H1 (cell line): Measurements from ENCODE around the gene AMN. TPM values are rescaled to one million over a fixed set of nuclear protein-coding genes. Genes with fewer than 3 reads are reported as not detected.
A peak's percentile ranks its signal among the peaks of the same experiment; 100 is the strongest.

Experiments
- CTCF ChIA-PET: fragments of 300-600 bp; sonication (Branson Sonifier 250); formaldehyde crosslinking; loops from one replicate; lab custom pipeline; 2021; ENCODE audit not compliant: partially characterized antibody; lab: Charles Lee
- POLR2A ChIA-PET: fragments of 300-600 bp; sonication (Branson Sonifier 250); formaldehyde crosslinking; loops from one replicate; lab custom pipeline; 2021; ENCODE audit warnings: inconsistent platforms; ENCODE audit not compliant: partially characterized antibody; lab: Charles Lee
- DNase-seq, 2 experiments: peaks; one replicate each; pipeline versions ENCODE4 v3.0.0 to v3.0.0-alpha.2; 2010 to 2022; ENCODE audit warnings: low spot score in 2 of 2, low read depth in 1 of 2, mixed read lengths in 1 of 2
- FAIRE-seq: peaks from 2 replicates; lab custom pipeline; 2011; peaks lifted over from hg19 to GRCh38; lab: Jason Lieb, UNC
- H2AFZ ChIP-seq: 2 replicates; pipeline ENCODE4 v1.8.1; 2012; ENCODE audit warnings: low read length, inconsistent platforms
- H2AK5ac ChIP-seq: 2 replicates; pipeline ENCODE4 v1.6.1; 2013; ENCODE audit warnings: low read depth, low read length
- H2BK120ac ChIP-seq: replicated peaks from 2 replicates; pipeline ENCODE3; 2013; ENCODE audit warnings: low read depth, low read length, inconsistent platforms
- H2BK12ac ChIP-seq: 2 replicates; pipeline ENCODE4 v1.6.1; 2013; ENCODE audit warnings: low read depth, low read length
- H2BK15ac ChIP-seq: 2 replicates; pipeline ENCODE4 v1.6.1; 2013; ENCODE audit warnings: low read length
- H2BK20ac ChIP-seq: 2 replicates; pipeline ENCODE4 v1.6.1; 2013; ENCODE audit warnings: low read length
- H2BK5ac ChIP-seq: 2 replicates; pipeline ENCODE4 v1.6.1; 2013; ENCODE audit warnings: low read depth, low read length
- H3K14ac ChIP-seq: 2 replicates; pipeline ENCODE4 v1.6.1; 2013; ENCODE audit warnings: inconsistent platforms; ENCODE audit not compliant: insufficient read length
- H3K18ac ChIP-seq: 2 replicates; pipeline ENCODE4 v1.6.1; 2013; ENCODE audit warnings: low read length; ENCODE audit errors: extremely low read depth
- H3K23ac ChIP-seq: 2 replicates; pipeline ENCODE4 v1.6.1; 2013; ENCODE audit warnings: inconsistent platforms; ENCODE audit not compliant: insufficient read length
- H3K23me2 ChIP-seq: 2 replicates; pipeline ENCODE4 v1.6.1; 2013; ENCODE audit warnings: low read depth, low read length
- H3K27ac ChIP-seq: 2 replicates; pipeline ENCODE4 v1.6.1; 2011; ENCODE audit warnings: low read depth, low read length, inconsistent platforms
- H3K27me3 ChIP-seq, 4 experiments: replicated peaks in 1 of 4; 1 replicate in 1 of 4; 2 replicates in 3 of 4; pipeline versions ENCODE4 v1.6.1 to v1.8.1; 2011 to 2013; ENCODE audit warnings: low read length in 3 of 4, mild to moderate bottlenecking in 3 of 4, inconsistent platforms in 2 of 4, mixed read lengths in 2 of 4, moderate library complexity in 1 of 4; ENCODE audit not compliant: control insufficient read depth in 3 of 4, insufficient read depth in 3 of 4; ENCODE audit errors: extremely low read depth in 1 of 4
- H3K36me3 ChIP-seq, 4 experiments: 2 replicates each; pipeline versions ENCODE4 v1.6.1 to v1.8.1; 2011 to 2013; ENCODE audit warnings: mild to moderate bottlenecking in 4 of 4, low read length in 3 of 4, moderate library complexity in 2 of 4, control low read depth in 1 of 4, inconsistent platforms in 1 of 4; ENCODE audit not compliant: insufficient read depth in 4 of 4, control insufficient read depth in 2 of 4
- H3K4ac ChIP-seq: replicated peaks from 2 replicates; pipeline ENCODE3; 2013; ENCODE audit warnings: low read length, low read depth, mixed read lengths, inconsistent platforms; ENCODE audit not compliant: insufficient read length
- H3K4me1 ChIP-seq, 4 experiments: replicated peaks in 1 of 4; 1 replicate in 1 of 4; 2 replicates in 3 of 4; pipeline versions ENCODE4 v1.6.1 to v1.8.1; 2011 to 2013; ENCODE audit warnings: low read length in 3 of 4, inconsistent platforms in 2 of 4, mixed read lengths in 1 of 4; ENCODE audit not compliant: insufficient read depth in 4 of 4, control insufficient read depth in 3 of 4
- H3K4me2 ChIP-seq, 2 experiments: 2 replicates each; pipeline versions ENCODE4 v1.6.1 to v1.8.1; 2011 to 2013; ENCODE audit warnings: low read depth in 2 of 2, low read length in 2 of 2, control low read depth in 1 of 2, inconsistent platforms in 1 of 2, mild to moderate bottlenecking in 1 of 2; ENCODE audit not compliant: insufficient read depth in 1 of 2
- H3K4me3 ChIP-seq, 4 experiments: fragments of 200-600, 300-600 bp in 1 of 4; sonication (generic), shearing (Covaris generic), sonication (Bioruptor Twin) in 1 of 4; 2 replicates each; pipeline versions ENCODE4 v1.5.1 to v1.8.1; 2011 to 2016; ENCODE audit warnings: low read length in 4 of 4, low read depth in 3 of 4, control low read depth in 2 of 4, inconsistent platforms in 2 of 4, mild to moderate bottlenecking in 2 of 4, mixed read lengths in 1 of 4, moderate library complexity in 1 of 4; ENCODE audit not compliant: insufficient read depth in 2 of 4; ENCODE audit errors: extremely low read depth in 1 of 4
- H3K56ac ChIP-seq: replicated peaks from 2 replicates; pipeline ENCODE3; 2013; ENCODE audit warnings: low read depth, mild to moderate bottlenecking, mixed read lengths, low read length, inconsistent platforms; ENCODE audit not compliant: insufficient read length
- H3K79me1 ChIP-seq: 2 replicates; pipeline ENCODE4 v1.6.1; 2013; ENCODE audit warnings: low read depth, low read length, control low read depth
- H3K79me2 ChIP-seq, 2 experiments: 2 replicates each; pipeline versions ENCODE4 v1.6.1 to v1.8.1; 2012 to 2013; ENCODE audit warnings: low read length in 2 of 2, mild to moderate bottlenecking in 2 of 2, inconsistent platforms in 1 of 2; ENCODE audit not compliant: insufficient read depth in 2 of 2, control insufficient read depth in 1 of 2
- H3K9ac ChIP-seq, 4 experiments: replicated peaks in 1 of 4; 1 replicate in 1 of 4; 2 replicates in 3 of 4; pipeline versions ENCODE4 v1.6.1 to v1.8.1; 2011 to 2013; ENCODE audit warnings: low read depth in 3 of 4, low read length in 3 of 4, control low read depth in 2 of 4, mild to moderate bottlenecking in 2 of 4, moderate library complexity in 2 of 4, inconsistent platforms in 1 of 4; ENCODE audit errors: extremely low read depth in 1 of 4
- H3K9me3 ChIP-seq, 2 experiments: 2 replicates each; pipeline versions ENCODE4 v1.6.1 to v1.8.1; 2012 to 2013; ENCODE audit warnings: mild to moderate bottlenecking in 2 of 2, moderate library complexity in 2 of 2, control low read depth in 1 of 2, inconsistent platforms in 1 of 2, low read depth in 1 of 2, low read length in 1 of 2, mixed read lengths in 1 of 2; ENCODE audit not compliant: insufficient read depth in 2 of 2
- H4K20me1 ChIP-seq, 2 experiments: replicated peaks in 1 of 2; 2 replicates each; pipeline versions ENCODE3 to v1.8.1; 2011 to 2013; ENCODE audit warnings: inconsistent platforms in 2 of 2, low read length in 2 of 2, mild to moderate bottlenecking in 1 of 2; ENCODE audit not compliant: insufficient read depth in 2 of 2, control insufficient read depth in 1 of 2
- H4K5ac ChIP-seq: 2 replicates; pipeline ENCODE4 v1.6.1; 2013; ENCODE audit warnings: low read length, low read depth, mixed read lengths, inconsistent platforms; ENCODE audit not compliant: insufficient read length
- H4K8ac ChIP-seq: 2 replicates; pipeline ENCODE4 v1.8.0; 2013; ENCODE audit warnings: mild to moderate bottlenecking, moderate library complexity, low read length, inconsistent platforms; ENCODE audit not compliant: insufficient read depth; ENCODE audit errors: extremely low read depth
- H4K91ac ChIP-seq: replicated peaks from 2 replicates; pipeline ENCODE3; 2013; ENCODE audit warnings: low read length, mixed read lengths, inconsistent platforms; ENCODE audit not compliant: insufficient read length
- CBX8 ChIP-seq: fragments of 300-800, 300-1000 bp; sonication (generic); IDR thresholded peaks from 2 replicates; pipeline ENCODE4 v1.7.1; 2016; ENCODE audit warnings: low read depth, low read length, borderline replicate concordance
- KDM4A ChIP-seq: IDR thresholded peaks from one replicate; pipeline ENCODE4 v1.7.1; 2012; ENCODE audit warnings: low read depth, mild to moderate bottlenecking, moderate library complexity, low read length, inconsistent platforms; ENCODE audit not compliant: severe bottlenecking
- TBP ChIP-seq: IDR thresholded peaks from 2 replicates; pipeline ENCODE4 v1.6.1; 2011; ENCODE audit warnings: low read depth, low read length, improper control_type of control experiment
- WGBS, 2 experiments: shearing (Covaris generic) in 1 of 2; methylation state at CpG; one replicate each; pipeline versions ENCODE4 v1.1.6 to v1.1.7; 2013 to 2015; ENCODE audit warnings: low lambda C conversion rate in 2 of 2, mixed read lengths in 2 of 2, inconsistent platforms in 1 of 2, low coverage in 1 of 2, missing lambda C conversion rate in 1 of 2; ENCODE audit not compliant: insufficient replicate concordance in 2 of 2, insufficient coverage in 1 of 2, insufficient read length in 1 of 2; ENCODE audit errors: extremely low coverage in 1 of 2, missing lambda C conversion rate in 1 of 2; 5-methylcytosine and 5-hydroxymethylcytosine counted together
- long read RNA-seq, 2 experiments: library from RNA in 1 of 2; library from capped mRNA in 1 of 2; stranded (forward); transcript quantifications; one replicate each; pipeline ENCODE4 v2.0.0, GENCODE V29; 2021; ENCODE audit warnings: inconsistent platforms in 1 of 2
- polyA minus RNA-seq, 3 experiments: library from RNA; depleted of rRNA, polyadenylated mRNA; stranded (reverse); fragments of >200 nt; gene quantifications; 1 replicate in 2 of 3; 2 replicates in 1 of 3; pipeline ENCODE4 v1.2.3, GENCODE V29; 2011
- polyA plus RNA-seq, 7 experiments: library from polyadenylated mRNA; depleted of rRNA in 3 of 7; stranded (reverse) in 5 of 7; unstranded in 2 of 7; fragments of >200 nt in 5 of 7; fragments of 200-250 nt in 2 of 7; gene quantifications; 1 replicate in 5 of 7; 2 replicates in 1 of 7; 4 replicates in 1 of 7; pipeline versions ENCODE4 v1.2.1 to v1.2.3, GENCODE V29; 2011 to 2013; ENCODE audit warnings: missing spikeins in 2 of 7, mixed read lengths in 2 of 7
- total RNA-seq: library from RNA; stranded (reverse); fragmentation: NEBNext Ultra II Directional; extraction: Animal tissue kit (Norgen Biotek cat#: 25700); gene quantifications from 2 replicates; pipeline ENCODE4 v1.2.1, GENCODE V29; 2021

Gene AMN
- 0.99 and 1.5 TPM in 2 replicates for total RNA-seq
- 0.77 and 1.5 TPM in 2 replicates for polyA plus RNA-seq (2011; rRNA removed)
- polyA plus RNA-seq (2011; cell fraction: cytosol; rRNA removed) = 0.78 TPM
- polyA plus RNA-seq (2011; cell fraction: nucleus; rRNA removed) = 5.4 TPM
- 0.54 to 0.84 TPM (median 0.70 TPM) in 4 replicates for polyA plus RNA-seq (2012, experiment 1 of 2)
- 0.45 TPM for polyA plus RNA-seq (2012, experiment 2 of 2)
- polyA plus RNA-seq (2013, experiment 1 of 2) = 1.5 TPM
- 1.3 TPM for polyA plus RNA-seq (2013, experiment 2 of 2)
- polyA minus RNA-seq (2011; rRNA and poly(A)+ RNA removed) = 0.16 TPM in 1 of 2 replicates, not detected in the other
- polyA minus RNA-seq (2011; cell fraction: cytosol; rRNA and poly(A)+ RNA removed) = 0.59 TPM
- polyA minus RNA-seq (2011; cell fraction: nucleus; rRNA and poly(A)+ RNA removed) = 0.50 TPM
- long read RNA-seq, experiment 1 = 0 reads
- long read RNA-seq, experiment 2 = 0 reads

DNA sequence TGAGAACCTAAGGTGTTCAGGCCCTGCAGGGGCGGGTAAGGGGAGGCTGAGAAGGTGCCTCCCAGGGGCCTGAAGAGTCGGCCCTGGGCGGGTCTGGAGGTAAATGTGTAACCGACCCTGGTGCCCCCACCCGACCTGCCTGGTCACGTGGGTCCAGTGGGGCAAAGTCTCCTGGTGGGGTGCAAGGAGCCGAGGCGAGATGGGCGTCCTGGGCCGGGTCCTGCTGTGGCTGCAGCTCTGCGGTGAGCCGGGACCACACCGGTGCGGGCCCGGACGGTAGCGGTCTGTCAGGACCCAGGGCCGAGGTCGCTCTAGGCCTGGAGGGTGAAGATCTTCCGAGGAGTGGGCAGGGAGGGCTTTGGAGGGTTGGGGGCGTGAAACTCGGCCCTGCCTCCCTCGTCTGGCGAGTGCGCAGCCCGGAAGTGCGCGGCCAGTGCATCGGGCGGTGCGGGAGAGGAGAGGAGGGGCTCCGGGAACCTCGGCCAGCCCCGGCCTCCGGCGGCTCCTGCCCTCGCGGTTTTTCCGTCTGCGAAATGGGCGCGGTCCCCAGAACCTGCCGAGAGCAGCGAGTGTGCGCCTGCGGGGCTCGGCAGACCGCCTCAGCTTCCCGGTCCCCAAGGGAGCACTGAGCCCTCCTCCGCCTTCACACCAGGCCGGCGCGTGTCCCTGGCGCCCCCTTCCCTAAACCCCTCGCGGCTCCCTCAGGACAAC is at the start of gene AMN:
Gene AMN, plus strand, starts transcription at position 174 of the 711 bp plus-strand sequence. Its CDS starts 26 bp downstream, at position 200.
- Histone ChIP-seq H2BK20ac (0 out of 2 replicates have a peak within 1 kb of the TSS, but pooled peaks have one; percentile 5), H3K14ac (no peak within 1 kb of the TSS), H2BK5ac (no peak within 1 kb of the TSS), H3K27me3 (peaks cover 23 to 59% (median 48%) of the 10 kb centered on the region in 4 experiments; a peak in 6 of 7 replicates), H2BK15ac (peak within 1 kb of the TSS; percentile 88), H4K91ac (no peak within 1 kb of the TSS), H3K36me3 (no peaks in the 10 kb centered on the region), H3K4me1 (peaks cover 5 to 22% (median 12%) of the 10 kb centered on the region in 4 experiments), H3K56ac (no peak within 1 kb of the TSS), H3K23me2 (peaks cover 39% of the 10 kb centered on the region; the same call in 1 of the 2 replicates), H3K23ac (no peak within 1 kb of the TSS), H2AFZ (no peak within 1 kb of the TSS; the same call in 1 of the 2 replicates), H3K79me1 (no peaks in the 10 kb centered on the region), H2BK120ac (no peak within 1 kb of the TSS), H3K9me3 (no peaks in the 10 kb centered on the region; a peak in 1 of 4 replicates), H3K27ac (no peak within 1 kb of the TSS), H2BK12ac (peak within 1 kb of the TSS; percentile 63; the same call in 1 of the 2 replicates), H3K4me3 (peak within 1 kb of the TSS; percentile 22 to 56 (median 34); a peak in 7 of 8 replicates), H3K18ac (peak within 1 kb of the TSS; percentile 32; the same call in 1 of the 2 replicates), H4K8ac (peak within 1 kb of the TSS; percentile 63; the same call in 1 of the 2 replicates), H2AK5ac (peak within 1 kb of the TSS; percentile 77; the same call in 1 of the 2 replicates), H4K5ac (no peak within 1 kb of the TSS), H3K79me2 (no peaks in the 10 kb centered on the region), H4K20me1 (peaks cover 0 to 16% of the 10 kb centered on the region in 2 experiments), H3K9ac (no peak within 1 kb of the TSS), H3K4me2 (peak within 1 kb of the TSS; percentile 67 to 79), H3K4ac (no peak within 1 kb of the TSS)
- TF ChIP-seq CBX8 (no peak), TBP (0 out of 2 replicates have a peak, but pooled peaks have one; percentile 15), KDM4A (peak; percentile 58)
- ChIA-PET POLR2A (interaction anchor here (0.9 kb wide), 2 partner anchors 51 to 239 kb away, joined by 3 read pairs; no protein-coding TSS in a partner anchor), CTCF (interaction anchor here (0.6 to 2.7 kb wide), 5 partner anchors 137 to 583 kb away, joined by 3 to 12 read pairs (median 3); no protein-coding TSS in a partner anchor)
- DNase-seq (peak in 1 of 2 experiments; percentile 72), FAIRE-seq (no peak)
- 30% methylated on average over 28 of the region's 56 CpGs; no CpG with 5 or more reads in 1 of the 2 experiments for WGBS, 2 experiments
